Astrocyte (in vitro differentiated cells and primary cell): ENCODE results near the gene TFF1. TPM values are rescaled to one million over a fixed set of nuclear protein-coding genes. Genes with fewer than 3 reads are reported as not detected.

Experiments
- DNase-seq: peaks from one replicate; pipeline ENCODE4 v3.0.0-alpha.2; 2010; ENCODE audit warnings: low read depth
- FAIRE-seq: peaks from 2 replicates; lab custom pipeline; 2011; peaks lifted over from hg19 to GRCh38; lab: Jason Lieb, UNC
- H2AFZ ChIP-seq: 2 replicates; pipeline ENCODE4 v1.6.0; 2012; ENCODE audit warnings: low read depth, low read length, inconsistent platforms
- H3K27ac ChIP-seq: 2 replicates; pipeline ENCODE4 v1.5.1; 2011; ENCODE audit warnings: low read depth, low read length, inconsistent platforms
- H3K27me3 ChIP-seq: 2 replicates; pipeline ENCODE4 v1.6.0; 2011; ENCODE audit warnings: low read length, inconsistent platforms; ENCODE audit not compliant: insufficient read depth
- H3K36me3 ChIP-seq: 2 replicates; pipeline ENCODE4 v1.5.1; 2011; ENCODE audit warnings: low read length, inconsistent platforms; ENCODE audit not compliant: insufficient read depth
- H3K4me1 ChIP-seq: 2 replicates; pipeline ENCODE4 v1.5.1; 2011; ENCODE audit warnings: low read length, inconsistent platforms; ENCODE audit not compliant: insufficient read depth
- H3K4me2 ChIP-seq: 2 replicates; pipeline ENCODE4 v1.6.0; 2012; ENCODE audit warnings: low read length, inconsistent platforms
- H3K4me3 ChIP-seq: 2 replicates; pipeline ENCODE4 v1.5.1; 2011; ENCODE audit warnings: low read depth, mild to moderate bottlenecking, low read length, inconsistent platforms; ENCODE audit not compliant: insufficient read depth
- H3K79me2 ChIP-seq: 2 replicates; pipeline ENCODE4 v1.6.0; 2012; ENCODE audit warnings: mild to moderate bottlenecking, low read length, inconsistent platforms; ENCODE audit not compliant: insufficient read depth
- H3K9ac ChIP-seq: 2 replicates; pipeline ENCODE4 v1.6.0; 2012; ENCODE audit warnings: mild to moderate bottlenecking, low read length, inconsistent platforms
- H3K9me3 ChIP-seq: 2 replicates; pipeline ENCODE4 v1.5.1; 2012; ENCODE audit warnings: low read depth, mild to moderate bottlenecking, low read length, inconsistent platforms; ENCODE audit not compliant: insufficient read depth
- H4K20me1 ChIP-seq: 2 replicates; pipeline ENCODE4 v1.6.0; 2012; ENCODE audit warnings: low read length, inconsistent platforms; ENCODE audit not compliant: insufficient read depth
- H3K27ac Mint-ChIP-seq: one replicate; pipeline ENCODE4 v1.8.0; 2021; ENCODE audit warnings: mild to moderate bottlenecking, mixed read lengths; ENCODE audit not compliant: unreplicated experiment
- H3K27me3 Mint-ChIP-seq: one replicate; pipeline ENCODE4 v1.8.0; 2021; ENCODE audit warnings: low read depth, mixed read lengths; ENCODE audit not compliant: unreplicated experiment
- H3K36me3 Mint-ChIP-seq: one replicate; pipeline ENCODE4 v1.8.0; 2021; ENCODE audit warnings: low read depth, mixed read lengths; ENCODE audit not compliant: unreplicated experiment
- H3K4me1 Mint-ChIP-seq: one replicate; pipeline ENCODE4 v1.8.0; 2021; ENCODE audit warnings: low read depth, mixed read lengths; ENCODE audit not compliant: unreplicated experiment
- H3K4me3 Mint-ChIP-seq: one replicate; pipeline ENCODE4 v1.8.0; 2021; ENCODE audit warnings: mild to moderate bottlenecking, moderate library complexity, mixed read lengths; ENCODE audit not compliant: unreplicated experiment
- H3K9me3 Mint-ChIP-seq: one replicate; pipeline ENCODE4 v1.8.0; 2021; ENCODE audit warnings: mild to moderate bottlenecking, mixed read lengths; ENCODE audit not compliant: unreplicated experiment
- CTCF ChIP-seq: IDR thresholded peaks from 2 replicates; pipeline ENCODE4 v1.5.1; 2011; ENCODE audit warnings: low read depth, mild to moderate bottlenecking, inconsistent platforms, low read length, moderate library complexity; ENCODE audit not compliant: insufficient read depth
- EZH2 ChIP-seq: IDR thresholded peaks from 2 replicates; pipeline ENCODE4 v1.6.1; 2012; ENCODE audit warnings: mild to moderate bottlenecking, low read length, inconsistent platforms; ENCODE audit not compliant: insufficient read depth
- total RNA-seq: library from RNA; stranded (reverse); gene quantifications from 2 replicates; pipeline ENCODE4 v1.2.1, GENCODE V29; 2021

The TFF1 gene
- total RNA-seq, 1 donor from 2014 or later, result not detected

DNA sequence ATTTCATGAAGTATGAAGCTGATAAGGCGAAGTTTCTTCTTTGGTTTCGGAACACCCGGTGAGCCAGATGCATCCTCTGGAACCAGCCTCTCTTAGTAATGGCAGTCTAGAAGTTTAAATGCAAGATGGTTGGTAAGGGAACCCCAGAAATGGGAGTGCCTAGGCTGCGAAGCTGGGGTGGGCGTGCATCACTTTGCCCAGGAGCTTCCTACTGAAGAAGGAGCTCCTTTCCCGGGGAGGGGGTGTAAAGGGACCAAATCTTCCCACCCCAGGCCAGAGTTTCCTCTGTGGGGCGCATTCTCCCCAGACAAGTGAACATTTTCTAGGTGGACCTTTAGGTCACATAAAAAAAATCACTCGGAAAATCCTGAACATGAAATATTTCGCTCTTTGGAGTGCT is 19.9 kb downstream of the TFF1 start:
- H3K36me3 ChIP-seq, result no peaks in the 10 kb centered on the region
- H3K4me1 Mint-ChIP-seq, result no peaks in the 10 kb centered on the region
- no peak overlapping the region for H3K27ac ChIP-seq
- H3K79me2 ChIP-seq, result no peaks in the 10 kb centered on the region
- H3K27me3 Mint-ChIP-seq, result peaks cover 20% of the 10 kb centered on the region
- H2AFZ ChIP-seq, result no peak overlapping the region
- no peaks in the 10 kb centered on the region for H3K27me3 ChIP-seq
- no peak overlapping the region for H3K4me3 ChIP-seq
- H3K4me2 ChIP-seq, result no peak overlapping the region
- no peaks in the 10 kb centered on the region for H3K9me3 ChIP-seq
- H3K27ac Mint-ChIP-seq, result no peak overlapping the region
- no peak overlapping the region for H3K4me3 Mint-ChIP-seq
- no peaks in the 10 kb centered on the region for H4K20me1 ChIP-seq
- DNase-seq (no peak), FAIRE-seq (no peak)
- TF ChIP-seq CTCF (no peak), EZH2 (no peak)
- no peaks in the 10 kb centered on the region for H3K4me1 ChIP-seq
- peaks cover 3% of the 10 kb centered on the region for H3K9me3 Mint-ChIP-seq
- no peaks in the 10 kb centered on the region for H3K36me3 Mint-ChIP-seq
- no peak overlapping the region for H3K9ac ChIP-seq

- H3K4me3 Mint-ChIP-seq, result no peak overlapping the region
- no peak overlapping the region for H3K27ac Mint-ChIP-seq
- no peak for FAIRE-seq
- H2AFZ ChIP-seq, result no peak overlapping the region
- H3K27me3 Mint-ChIP-seq, result peaks cover 15% of the 10 kb centered on the region
- H3K9me3 ChIP-seq, result no peaks in the 10 kb centered on the region
- H3K4me1 Mint-ChIP-seq, result no peaks in the 10 kb centered on the region
- no peaks in the 10 kb centered on the region for H3K36me3 Mint-ChIP-seq
- TF ChIP-seq CTCF (no peak), EZH2 (no peak)
- no peaks in the 10 kb centered on the region for H3K36me3 ChIP-seq
- peaks cover 3% of the 10 kb centered on the region for H3K9me3 Mint-ChIP-seq
- H3K9ac ChIP-seq, result no peak overlapping the region
- H3K4me1 ChIP-seq, result no peaks in the 10 kb centered on the region
- no peak overlapping the region for H3K4me2 ChIP-seq
- H3K79me2 ChIP-seq, result no peaks in the 10 kb centered on the region
- H4K20me1 ChIP-seq, result no peaks in the 10 kb centered on the region
- no peak overlapping the region for H3K4me3 ChIP-seq
- H3K27ac ChIP-seq, result no peak overlapping the region
- DNase-seq, result no peak
- no peaks in the 10 kb centered on the region for H3K27me3 ChIP-seq
Measured at GRCh38 chr21:42344631-42345030, 21.7 kb downstream of the TFF1 start.

DNA sequence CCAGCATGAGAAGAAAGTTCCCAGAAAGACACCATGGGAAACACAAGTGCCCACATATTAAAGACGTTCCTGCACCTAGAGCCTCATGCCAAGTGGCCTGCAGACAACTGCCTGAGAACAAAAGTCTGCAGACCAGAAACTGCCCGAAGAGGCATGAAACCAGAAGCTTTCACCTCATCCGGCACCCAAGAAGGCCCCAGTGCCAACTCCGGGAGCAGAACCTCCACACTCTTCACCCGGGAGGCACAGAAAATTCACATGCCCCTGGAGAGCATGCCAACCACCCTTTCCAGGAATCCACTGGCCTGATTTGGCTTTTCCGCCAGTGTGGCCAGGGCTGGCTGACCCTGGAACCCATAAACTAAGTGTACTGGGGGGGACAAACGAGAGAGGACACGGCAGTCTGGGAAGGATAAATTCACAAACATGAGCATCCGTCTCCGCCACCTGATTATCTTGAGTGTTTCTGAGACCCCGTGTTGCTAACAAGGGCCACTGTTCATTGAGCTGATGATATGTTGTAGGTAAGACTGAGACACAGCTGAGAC is 22.3 kb downstream of the TFF1 start:
- H3K27me3 ChIP-seq, result no peaks in the 10 kb centered on the region
- no peaks in the 10 kb centered on the region for H3K4me1 Mint-ChIP-seq
- H3K27me3 Mint-ChIP-seq, result peaks cover 15% of the 10 kb centered on the region
- no peak overlapping the region for H3K4me3 ChIP-seq
- no peaks in the 10 kb centered on the region for H3K4me1 ChIP-seq
- no peak overlapping the region for H3K27ac Mint-ChIP-seq
- no peak overlapping the region for H3K4me2 ChIP-seq
- H2AFZ ChIP-seq, result no peak overlapping the region
- DNase-seq (no peak), FAIRE-seq (no peak)
- TF ChIP-seq CTCF (no peak), EZH2 (no peak)
- H3K9me3 Mint-ChIP-seq, result peaks cover 3% of the 10 kb centered on the region
- no peaks in the 10 kb centered on the region for H4K20me1 ChIP-seq
- no peaks in the 10 kb centered on the region for H3K36me3 Mint-ChIP-seq
- no peak overlapping the region for H3K27ac ChIP-seq
- H3K9ac ChIP-seq, result no peak overlapping the region
- H3K79me2 ChIP-seq, result no peaks in the 10 kb centered on the region
- H3K9me3 ChIP-seq, result no peaks in the 10 kb centered on the region
- H3K36me3 ChIP-seq, result no peaks in the 10 kb centered on the region
- no peak overlapping the region for H3K4me3 Mint-ChIP-seq
